GM12891 (cell line): ENCODE data around the gene ANXA9.

ENCODE experiments used
- POLR2A ChIP-seq: IDR thresholded peaks from 2 replicates; pipeline ENCODE4 v1.6.1; 2011; ENCODE audit warnings: low read depth, low read length, control low read depth
- POLR2AphosphoS5 ChIP-seq: IDR thresholded peaks from 2 replicates; pipeline ENCODE4 v1.6.1; 2011; ENCODE audit warnings: low read depth, low read length, control low read depth
- TAF1 ChIP-seq: IDR thresholded peaks from 2 replicates; pipeline ENCODE4 v1.6.1; 2011; ENCODE audit warnings: low read depth, low read length, control low read depth

GRCh38 chr1:150969626-150970025, 12.5 kb upstream of the ANXA9 start:
- TF ChIP-seq POLR2A (no peak), POLR2AphosphoS5 (no peak), TAF1 (no peak)
